Left lung (tissue), 10 donors: ENCODE data around the gene ABHD5. TPM values are rescaled to one million over a fixed set of nuclear protein-coding genes. Genes with fewer than 3 reads are reported as not detected.
A peak's percentile ranks its signal among the peaks of the same experiment; 100 is the strongest.

Source experiments
- ATAC-seq: fragments of 200-7000 bp; cut with Tn5 transposase; one replicate; pipeline ENCODE4 v1.9.1; 2020; ENCODE audit warnings: moderate library complexity
- DNase-seq, 4 donors: peaks; one replicate each; pipeline ENCODE4 v3.0.0-alpha.2; 2013 to 2020
- H3K27ac ChIP-seq, 2 donors: fragments of 200-600 bp; sonication (generic) in 1 of 2; one replicate each; pipeline versions ENCODE4 v1.5.0 to v1.8.0; 2020 to 2021
- H3K27me3 ChIP-seq, 2 donors: fragments of 200-600 bp; sonication (generic) in 1 of 2; one replicate each; pipeline versions ENCODE4 v1.5.0 to v1.8.0; 2020 to 2021
- H3K36me3 ChIP-seq, 2 donors: fragments of 200-600 bp; sonication (generic) in 1 of 2; one replicate each; pipeline versions ENCODE4 v1.5.0 to v1.8.0; 2020 to 2021
- H3K4me1 ChIP-seq, 2 donors: fragments of 200-600 bp; one replicate each; pipeline ENCODE4 v1.8.0; 2021
- H3K4me3 ChIP-seq, 2 donors: fragments of 200-600 bp; sonication (generic) in 1 of 2; one replicate each; pipeline versions ENCODE4 v1.5.0 to v1.8.0; 2020 to 2021; ENCODE audit warnings: mild to moderate bottlenecking in 1 of 2
- H3K9me3 ChIP-seq, 2 donors: fragments of 200-600 bp; sonication (generic) in 1 of 2; one replicate each; pipeline versions ENCODE4 v1.5.0 to v1.8.0; 2020 to 2021
- CTCF ChIP-seq, 2 donors: fragments of 200-600 bp; sonication (generic) in 1 of 2; IDR thresholded peaks; one replicate each; pipeline versions ENCODE4 v1.5.0 to v1.8.0; 2021; ENCODE audit warnings: antibody characterized with exemption in 2 of 2
- intact Hi-C, 2 donors: fragments of 100-400 bp; cut with DNase I; formaldehyde crosslinking; loops; one replicate each; pipeline versions ENCODE4 v1.11.2 to v1.14.2; 2022
- polyA plus RNA-seq, 6 donors: library from polyadenylated mRNA; unstranded; fragments of 120-200 nt; gene quantifications; one replicate each; pipeline ENCODE4 v1.2.1, GENCODE V29; 2013; ENCODE audit not compliant: insufficient read length in 6 of 6
- total RNA-seq, 2 donors: library from RNA; stranded (reverse); fragmentation: NEBNext Ultra II Directional; extraction: Animal tissue kit (Norgen Biotek cat#: 25700); gene quantifications; one replicate each; pipeline ENCODE4 v1.2.1, GENCODE V29; 2021
- donor health status: DM: no; HTN: yes; CAD: no.
- donor health status: DM: no; HTN: no; CAD: no.

The ABHD5 gene
- total and polyA plus RNA-seq, 8 donors, result 14.2 to 41.0 (median 17.2) TPM

- no peaks in the 10 kb centered on the region for H3K9me3 ChIP-seq
- H3K27ac ChIP-seq, result peak overlapping the region; percentile 97
- H3K4me3 ChIP-seq, result peak overlapping the region; percentile 66 to 88
- no peaks in the 10 kb centered on the region for H3K27me3 ChIP-seq
- ATAC-seq (peak; percentile 68), DNase-seq (peak; percentile 40 to 93 (median 77))
- intact Hi-C loops, result no loop called here
- TF ChIP-seq CTCF (IDR thresholded peaks at IDR 0.05), result no peak
- H3K4me1 ChIP-seq, result peaks cover 0 to 48% of the 10 kb centered on the region in 2 donors
- no peaks in the 10 kb centered on the region for H3K36me3 ChIP-seq
Measured at GRCh38 chr3:43691120-43691995, 620 bp downstream of the ABHD5 start.

GRCh38 chr3:43692085-43692855, 1.5 kb downstream of the ABHD5 start:
- H3K27me3 ChIP-seq, result no peaks in the 10 kb centered on the region
- H3K4me1 ChIP-seq, result peaks cover 0 to 53% of the 10 kb centered on the region in 2 donors
- no peaks in the 10 kb centered on the region for H3K9me3 ChIP-seq
- no peak for DNase-seq
- H3K36me3 ChIP-seq, result no peaks in the 10 kb centered on the region
- H3K27ac ChIP-seq, result peak overlapping the region; percentile 97
- intact Hi-C loops, result no loop called here
- TF ChIP-seq CTCF (IDR thresholded peaks at IDR 0.05), result no peak
- H3K4me3 ChIP-seq, result peak overlapping the region in 1 of 2 donors; percentile 66
- no peak for ATAC-seq

GRCh38 chr3:43692971-43693370, 2.2 kb downstream of the ABHD5 start:
- intact Hi-C loops, result no loop called here
- Histone ChIP-seq H3K9me3 (no peaks in the 10 kb centered on the region), H3K4me1 (peaks cover 0 to 53% of the 10 kb centered on the region in 2 donors), H3K27ac (peak overlapping the region in 1 of 2 donors; percentile 97), H3K4me3 (peak overlapping the region in 1 of 2 donors; percentile 66), H3K27me3 (no peaks in the 10 kb centered on the region), H3K36me3 (no peaks in the 10 kb centered on the region)
- ATAC-seq, result no peak
- no peak for TF ChIP-seq CTCF (IDR thresholded peaks at IDR 0.05)
- no peak for DNase-seq

GRCh38 chr3:43693594-43693993, 2.9 kb downstream of the ABHD5 start:
- TF ChIP-seq CTCF (IDR thresholded peaks at IDR 0.05), result no peak

GRCh38 chr3:43695443-43695842, 4.7 kb downstream of the ABHD5 start:
- Histone ChIP-seq H3K4me3 (no peak overlapping the region), H3K27me3 (no peaks in the 10 kb centered on the region), H3K36me3 (peaks cover 0 to 1% of the 10 kb centered on the region in 2 donors), H3K27ac (peak overlapping the region; percentile 55 to 74), H3K9me3 (no peaks in the 10 kb centered on the region), H3K4me1 (peaks cover 0 to 46% of the 10 kb centered on the region in 2 donors)
- DNase-seq (peak in 1 of 4 donors; percentile 68), ATAC-seq (no peak)
- intact Hi-C loops, result no loop called here
- TF ChIP-seq CTCF (IDR thresholded peaks at IDR 0.05), result no peak

More at GRCh38 chr3:43693594-43693993, 2.9 kb downstream of the ABHD5 start:
- H3K4me1 ChIP-seq, result peaks cover 0 to 53% of the 10 kb centered on the region in 2 donors
- peak overlapping the region in 1 of 2 donors; percentile 97 for H3K27ac ChIP-seq
- no peaks in the 10 kb centered on the region for H3K27me3 ChIP-seq
- no peaks in the 10 kb centered on the region for H3K36me3 ChIP-seq
- no peak overlapping the region for H3K4me3 ChIP-seq
- intact Hi-C loops, result no loop called here
- no peak for ATAC-seq
- no peak for DNase-seq
- no peaks in the 10 kb centered on the region for H3K9me3 ChIP-seq
